ENCODE measurements around the gene GPHN.

DNA sequence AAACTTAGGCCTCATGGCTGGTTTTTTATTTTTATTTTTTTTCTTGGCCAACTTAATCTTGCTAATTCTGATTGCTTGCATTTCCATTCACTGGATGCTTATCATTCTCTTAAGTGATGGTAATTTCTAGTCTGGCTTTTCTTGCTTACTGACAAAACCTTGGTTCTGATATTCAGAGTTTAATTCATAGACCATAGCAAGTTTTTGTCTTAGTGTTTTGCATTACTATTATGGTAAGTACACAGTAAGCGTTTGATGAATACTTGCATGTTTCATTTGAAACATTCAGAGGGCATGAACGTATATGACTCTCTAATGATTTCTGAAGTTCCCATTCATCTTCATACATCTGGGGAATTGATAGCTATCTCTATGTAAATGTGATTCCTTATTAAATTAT is 55.8 kb downstream of the GPHN start:
- TF ChIP-seq, protein P1, sequence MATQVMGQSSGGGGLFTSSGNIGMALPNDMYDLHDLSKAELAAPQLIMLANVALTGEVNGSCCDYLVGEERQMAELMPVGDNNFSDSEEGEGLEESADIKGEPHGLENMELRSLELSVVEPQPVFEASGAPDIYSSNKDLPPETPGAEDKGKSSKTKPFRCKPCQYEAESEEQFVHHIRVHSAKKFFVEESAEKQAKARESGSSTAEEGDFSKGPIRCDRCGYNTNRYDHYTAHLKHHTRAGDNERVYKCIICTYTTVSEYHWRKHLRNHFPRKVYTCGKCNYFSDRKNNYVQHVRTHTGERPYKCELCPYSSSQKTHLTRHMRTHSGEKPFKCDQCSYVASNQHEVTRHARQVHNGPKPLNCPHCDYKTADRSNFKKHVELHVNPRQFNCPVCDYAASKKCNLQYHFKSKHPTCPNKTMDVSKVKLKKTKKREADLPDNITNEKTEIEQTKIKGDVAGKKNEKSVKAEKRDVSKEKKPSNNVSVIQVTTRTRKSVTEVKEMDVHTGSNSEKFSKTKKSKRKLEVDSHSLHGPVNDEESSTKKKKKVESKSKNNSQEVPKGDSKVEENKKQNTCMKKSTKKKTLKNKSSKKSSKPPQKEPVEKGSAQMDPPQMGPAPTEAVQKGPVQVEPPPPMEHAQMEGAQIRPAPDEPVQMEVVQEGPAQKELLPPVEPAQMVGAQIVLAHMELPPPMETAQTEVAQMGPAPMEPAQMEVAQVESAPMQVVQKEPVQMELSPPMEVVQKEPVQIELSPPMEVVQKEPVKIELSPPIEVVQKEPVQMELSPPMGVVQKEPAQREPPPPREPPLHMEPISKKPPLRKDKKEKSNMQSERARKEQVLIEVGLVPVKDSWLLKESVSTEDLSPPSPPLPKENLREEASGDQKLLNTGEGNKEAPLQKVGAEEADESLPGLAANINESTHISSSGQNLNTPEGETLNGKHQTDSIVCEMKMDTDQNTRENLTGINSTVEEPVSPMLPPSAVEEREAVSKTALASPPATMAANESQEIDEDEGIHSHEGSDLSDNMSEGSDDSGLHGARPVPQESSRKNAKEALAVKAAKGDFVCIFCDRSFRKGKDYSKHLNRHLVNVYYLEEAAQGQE (IDR thresholded peaks at IDR 0.05; ENCODE audit: insufficient read depth in 1 of 2, low read depth in 2 of 2, low read length in 2 of 2), result no peak
- TF ChIP-seq POLR2AphosphoS5 (IDR thresholded peaks at IDR 0.05; ENCODE audit: low read depth, low read length) (no peak), FOXP2 (optimal IDR thresholded peaks at IDR 0.05; ENCODE audit: borderline replicate concordance, extremely low read depth, extremely low read length, insufficient read depth) (no peak)

All from PFSK-1 (cell line).